Anterior cingulate cortex (tissue), 58 donors: ENCODE results near the gene DMD.

ENCODE experiments used
- DNase-seq, 58 donors: peaks; one replicate each; lab custom pipeline; 2025; lab: John Stamatoyannopoulos, UW

Gene DMD

DNA sequence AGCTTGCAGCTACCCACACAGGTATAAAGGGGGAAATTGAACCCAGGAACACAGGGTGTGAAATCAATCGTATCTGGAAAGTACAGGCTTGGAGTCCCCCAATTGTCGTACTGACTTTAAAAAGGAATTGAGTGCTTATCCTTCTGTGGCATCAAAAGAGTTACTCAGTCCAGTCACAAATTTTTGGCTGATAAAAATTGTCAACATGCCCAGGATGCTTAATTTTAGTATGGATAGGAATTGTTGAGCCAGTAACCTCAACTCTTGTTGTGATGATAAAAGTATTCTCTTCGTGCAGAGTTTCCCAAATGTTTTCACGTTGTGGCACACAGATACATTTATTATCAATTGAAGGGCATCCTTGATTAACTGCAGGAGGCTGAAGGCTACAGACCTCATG, 2096.0 kb downstream of the DMD start:
- no peak for DNase-seq

- DNase-seq = no peak
Measured at GRCh38 chrX:31114858-31115257, 2096.5 kb downstream of the DMD start.

- DNase-seq = no peak
Measured at GRCh38 chrX:31112226-31112999, 2098.9 kb downstream of the DMD start.

DNA sequence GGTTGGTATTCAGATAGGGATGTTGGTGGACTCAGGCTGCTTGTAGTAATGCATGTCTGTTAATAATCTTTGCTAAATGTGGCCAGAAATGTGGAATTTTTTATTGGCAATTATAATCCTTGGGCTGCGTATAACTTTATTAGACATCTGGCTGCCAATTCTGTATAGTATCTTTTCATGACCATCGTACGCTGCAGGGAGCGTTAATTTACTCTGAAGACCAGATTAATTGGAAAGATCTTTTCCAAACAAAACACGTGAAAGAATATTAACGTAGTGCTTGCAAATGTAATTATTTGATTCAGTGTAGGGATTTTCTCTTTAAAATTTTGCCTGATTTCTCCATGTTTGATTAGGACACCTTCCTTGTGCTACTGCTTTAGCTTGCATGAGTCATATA, 2100.7 kb downstream of the DMD start:
- no peak for DNase-seq

GRCh38 chrX:31099536-31100090, 2111.7 kb downstream of the DMD start:
- no peak for DNase-seq

DNA sequence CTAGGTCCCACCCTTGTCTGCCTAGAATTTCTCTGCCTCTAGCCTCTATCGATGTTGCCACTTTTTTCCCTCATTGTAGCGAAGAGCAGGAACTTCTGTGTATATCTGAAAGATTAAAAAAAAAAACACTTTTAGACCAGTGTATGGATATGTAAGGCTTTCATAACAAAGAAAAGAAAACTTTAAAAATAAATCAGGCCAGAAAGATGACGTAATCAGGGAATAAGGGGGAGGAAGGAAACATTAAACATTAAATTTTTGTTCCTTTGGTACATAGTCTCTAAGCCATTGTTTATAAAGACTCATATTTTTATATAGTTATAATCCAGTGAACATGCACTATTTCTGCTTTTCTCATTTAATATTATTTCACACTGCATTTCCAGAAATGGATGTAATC, 2113.3 kb downstream of the DMD start:
- no peak for DNase-seq

- DNase-seq = no peak
Measured at GRCh38 chrX:31093639-31093975, 2117.7 kb downstream of the DMD start.

- no peak for DNase-seq
Measured at GRCh38 chrX:31092970-31093638, 2118.2 kb downstream of the DMD start.

- no peak for DNase-seq
Measured at GRCh38 chrX:31092476-31092875, 2118.9 kb downstream of the DMD start.

GRCh38 chrX:31091819-31092218, 2119.5 kb downstream of the DMD start:
- no peak for DNase-seq

- no peak for DNase-seq
Measured at GRCh38 chrX:31074522-31074921, 2136.8 kb downstream of the DMD start.

- DNase-seq = no peak
Measured at GRCh38 chrX:31071725-31072124, 2139.6 kb downstream of the DMD start, which contains the start of gene FTHL17. FTHL17 (minus strand) TSS chrX:31072041; CDS start chrX:31071953, 88 bp downstream.

GRCh38 chrX:31071262-31071661, 2140.1 kb downstream of the DMD start:
- peak in 1 of 58 donors; percentile 0 for DNase-seq

DNA sequence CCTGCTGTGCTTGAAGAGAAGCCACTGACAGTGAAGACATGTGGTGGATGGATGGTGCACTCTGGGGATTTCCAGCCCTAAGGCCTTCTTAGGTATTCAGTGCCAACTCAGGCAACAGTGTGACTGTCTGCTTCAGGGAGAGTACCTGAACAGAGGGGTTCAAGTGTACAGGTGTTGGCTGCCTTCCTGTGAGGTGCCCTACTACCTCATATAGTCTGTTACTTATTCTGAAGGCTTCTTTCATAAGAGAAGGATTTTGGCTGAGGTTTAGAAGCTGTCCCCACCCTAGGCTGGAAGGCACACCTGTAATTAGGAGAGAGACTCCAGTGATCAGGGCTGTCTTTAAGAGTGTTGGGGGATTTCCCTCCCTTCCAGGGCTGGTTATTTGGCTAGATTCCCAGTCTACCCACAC, 2141.3 kb downstream of the DMD start:
- DNase-seq = no peak
